Endothelial cell of umbilical vein (primary cell): Measurements from ENCODE around the gene CRLF3.

ENCODE experiments used
- POLR2A ChIP-seq: IDR thresholded peaks from 2 replicates; pipeline ENCODE4 v1.6.1; 2012; ENCODE audit warnings: low read depth, mild to moderate bottlenecking, control low read depth, low read length
- POLR2AphosphoS5 ChIP-seq: IDR thresholded peaks from 2 replicates; pipeline ENCODE4 v1.6.1; 2012; ENCODE audit warnings: low read depth, mild to moderate bottlenecking, control low read depth, low read length, moderate library complexity; ENCODE audit not compliant: insufficient read depth
- TF ChIP-seq, protein P1 (sequence below), 2 donors: IDR thresholded peaks; 1 replicate in 1 of 2; 2 replicates in 1 of 2; pipeline ENCODE4 v1.5.1; 2011; ENCODE audit warnings: low read length in 2 of 2, mild to moderate bottlenecking in 2 of 2, moderate library complexity in 2 of 2, control low read depth in 1 of 2, inconsistent platforms in 1 of 2, low read depth in 1 of 2; ENCODE audit not compliant: insufficient read depth in 1 of 2; ENCODE audit errors: extremely low read depth in 1 of 2

DNA sequence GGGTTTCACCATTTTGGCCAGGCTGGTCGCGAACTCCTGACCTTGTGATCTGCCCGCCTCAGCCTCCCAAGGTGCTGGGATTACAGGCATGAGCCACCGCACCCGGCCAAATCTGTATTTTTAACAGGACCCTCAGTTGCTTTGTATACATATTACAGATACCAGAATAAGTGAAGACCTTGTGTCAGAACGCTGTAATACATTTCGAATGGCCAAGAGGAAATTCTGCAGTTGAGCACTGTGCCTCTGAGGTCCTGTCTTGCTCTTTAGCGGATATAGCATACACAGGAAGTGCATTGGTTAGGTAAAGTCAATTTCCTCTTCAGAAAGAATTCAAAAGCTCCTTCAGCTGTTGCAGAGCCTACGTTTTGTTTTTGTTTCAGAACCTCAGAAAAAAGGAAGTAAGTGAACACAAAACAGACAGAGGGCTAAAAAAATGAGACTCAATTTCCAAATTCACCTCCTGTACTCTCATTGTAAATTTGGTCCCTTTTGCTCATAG lies 15.7 kb downstream of the CRLF3 start:
- TF ChIP-seq POLR2AphosphoS5 (no peak), POLR2A (no peak)
- TF ChIP-seq, protein P1, sequence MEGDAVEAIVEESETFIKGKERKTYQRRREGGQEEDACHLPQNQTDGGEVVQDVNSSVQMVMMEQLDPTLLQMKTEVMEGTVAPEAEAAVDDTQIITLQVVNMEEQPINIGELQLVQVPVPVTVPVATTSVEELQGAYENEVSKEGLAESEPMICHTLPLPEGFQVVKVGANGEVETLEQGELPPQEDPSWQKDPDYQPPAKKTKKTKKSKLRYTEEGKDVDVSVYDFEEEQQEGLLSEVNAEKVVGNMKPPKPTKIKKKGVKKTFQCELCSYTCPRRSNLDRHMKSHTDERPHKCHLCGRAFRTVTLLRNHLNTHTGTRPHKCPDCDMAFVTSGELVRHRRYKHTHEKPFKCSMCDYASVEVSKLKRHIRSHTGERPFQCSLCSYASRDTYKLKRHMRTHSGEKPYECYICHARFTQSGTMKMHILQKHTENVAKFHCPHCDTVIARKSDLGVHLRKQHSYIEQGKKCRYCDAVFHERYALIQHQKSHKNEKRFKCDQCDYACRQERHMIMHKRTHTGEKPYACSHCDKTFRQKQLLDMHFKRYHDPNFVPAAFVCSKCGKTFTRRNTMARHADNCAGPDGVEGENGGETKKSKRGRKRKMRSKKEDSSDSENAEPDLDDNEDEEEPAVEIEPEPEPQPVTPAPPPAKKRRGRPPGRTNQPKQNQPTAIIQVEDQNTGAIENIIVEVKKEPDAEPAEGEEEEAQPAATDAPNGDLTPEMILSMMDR (IDR thresholded peaks at IDR 0.05; ENCODE audit: extremely low read depth in 1 of 2, insufficient read depth in 1 of 2, low read depth in 1 of 2, low read length in 2 of 2), result no peak
